ENCODE measurements around the gene NR2C2AP.

The NR2C2AP gene

GRCh38 chr19:19234220-19234816 is 31.1 kb upstream of the NR2C2AP start:
- H3K4me3 ChIP-seq (ENCODE audit: control insufficient read depth, low read depth, low read length): no peak overlapping the region

GRCh38 chr19:19232261-19232721 is 29.1 kb upstream of the NR2C2AP start:
- TF ChIP-seq, protein P1, sequence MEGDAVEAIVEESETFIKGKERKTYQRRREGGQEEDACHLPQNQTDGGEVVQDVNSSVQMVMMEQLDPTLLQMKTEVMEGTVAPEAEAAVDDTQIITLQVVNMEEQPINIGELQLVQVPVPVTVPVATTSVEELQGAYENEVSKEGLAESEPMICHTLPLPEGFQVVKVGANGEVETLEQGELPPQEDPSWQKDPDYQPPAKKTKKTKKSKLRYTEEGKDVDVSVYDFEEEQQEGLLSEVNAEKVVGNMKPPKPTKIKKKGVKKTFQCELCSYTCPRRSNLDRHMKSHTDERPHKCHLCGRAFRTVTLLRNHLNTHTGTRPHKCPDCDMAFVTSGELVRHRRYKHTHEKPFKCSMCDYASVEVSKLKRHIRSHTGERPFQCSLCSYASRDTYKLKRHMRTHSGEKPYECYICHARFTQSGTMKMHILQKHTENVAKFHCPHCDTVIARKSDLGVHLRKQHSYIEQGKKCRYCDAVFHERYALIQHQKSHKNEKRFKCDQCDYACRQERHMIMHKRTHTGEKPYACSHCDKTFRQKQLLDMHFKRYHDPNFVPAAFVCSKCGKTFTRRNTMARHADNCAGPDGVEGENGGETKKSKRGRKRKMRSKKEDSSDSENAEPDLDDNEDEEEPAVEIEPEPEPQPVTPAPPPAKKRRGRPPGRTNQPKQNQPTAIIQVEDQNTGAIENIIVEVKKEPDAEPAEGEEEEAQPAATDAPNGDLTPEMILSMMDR (conservative IDR thresholded peaks at IDR 0.05; ENCODE audit: control insufficient read depth, insufficient read depth, low read depth, low read length): no peak
- H3K4me3 ChIP-seq (ENCODE audit: control insufficient read depth, low read depth, low read length): no peak overlapping the region
- no peak for DNase-seq (ENCODE audit: low read depth)

More at GRCh38 chr19:19234220-19234816, 31.1 kb upstream of the NR2C2AP start:
- DNase-seq (ENCODE audit: low read depth): no peak
- TF ChIP-seq, protein P1 (conservative IDR thresholded peaks at IDR 0.05; ENCODE audit: control insufficient read depth, insufficient read depth, low read depth, low read length): no peak

DNA sequence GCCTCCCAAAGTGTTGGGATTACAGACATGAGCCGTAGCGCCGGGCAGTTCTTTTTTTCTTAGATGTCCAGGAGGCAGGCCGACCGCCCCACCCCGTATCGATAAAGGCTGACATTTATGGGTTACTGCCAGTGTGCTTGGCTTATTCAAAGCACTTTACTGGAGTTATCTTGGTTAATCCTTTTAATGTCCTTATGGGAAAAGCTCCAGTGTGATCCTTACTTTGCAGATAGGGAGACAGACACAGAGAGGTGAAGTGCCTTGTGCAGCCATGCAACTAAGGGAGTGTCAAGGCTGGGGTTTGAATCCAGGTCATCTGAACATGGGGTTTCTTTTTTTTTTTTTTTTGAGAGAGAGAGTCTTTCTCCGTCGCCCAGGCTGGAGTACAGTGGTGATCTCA is 27.8 kb upstream of the NR2C2AP start:
- TF ChIP-seq, protein P1 (conservative IDR thresholded peaks at IDR 0.05; ENCODE audit: control insufficient read depth, insufficient read depth, low read depth, low read length): no peak
- DNase-seq (ENCODE audit: low read depth): no peak
- no peak overlapping the region for H3K4me3 ChIP-seq (ENCODE audit: control insufficient read depth, low read depth, low read length)

GRCh38 chr19:19229701-19230100 is 26.5 kb upstream of the NR2C2AP start:
- TF ChIP-seq, protein P1 (conservative IDR thresholded peaks at IDR 0.05; ENCODE audit: control insufficient read depth, insufficient read depth, low read depth, low read length): no peak
- H3K4me3 ChIP-seq (ENCODE audit: control insufficient read depth, low read depth, low read length): no peak overlapping the region
- no peak for DNase-seq (ENCODE audit: low read depth)

DNA sequence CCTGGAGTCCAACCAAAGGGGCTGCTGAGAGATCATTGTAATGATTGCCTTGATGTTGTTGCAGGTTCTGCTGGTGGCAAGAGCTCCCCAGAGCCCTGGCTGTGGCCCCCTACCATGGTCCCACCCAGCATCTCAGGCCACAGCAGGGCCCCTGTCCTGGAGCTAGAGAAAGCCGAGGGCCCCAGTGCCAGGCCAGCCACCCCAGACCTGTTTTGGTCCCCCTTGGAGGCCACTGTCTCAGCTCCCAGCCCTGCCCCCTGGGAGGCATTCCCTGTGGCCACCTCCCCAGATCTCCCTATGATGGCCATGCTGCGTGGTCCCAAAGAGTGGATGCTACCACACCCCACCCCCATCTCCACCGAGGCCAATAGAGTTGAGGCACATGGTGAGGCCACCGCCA is 24.0 kb upstream of the NR2C2AP start:
- H3K4me3 ChIP-seq (ENCODE audit: control insufficient read depth, low read depth, low read length): no peak overlapping the region

DNA sequence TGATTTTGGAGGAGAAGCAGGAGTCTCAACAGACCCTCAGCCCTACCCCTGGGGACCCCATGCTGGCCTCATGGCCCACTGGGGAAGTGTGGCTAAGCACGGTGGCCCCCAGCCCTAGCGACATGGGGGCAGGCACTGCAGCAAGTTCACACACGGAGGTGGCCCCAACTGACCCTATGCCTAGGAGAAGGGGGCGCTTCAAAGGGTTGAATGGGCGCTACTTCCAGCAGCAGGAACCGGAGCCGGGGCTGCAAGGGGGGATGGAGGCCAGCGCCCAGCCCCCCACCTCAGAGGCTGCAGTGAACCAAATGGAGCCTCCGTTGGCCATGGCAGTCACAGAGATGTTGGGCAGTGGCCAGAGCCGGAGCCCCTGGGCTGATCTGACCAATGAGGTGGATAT is 23.4 kb upstream of the NR2C2AP start:
- DNase-seq (ENCODE audit: low read depth): no peak
- no peak overlapping the region for H3K4me3 ChIP-seq (ENCODE audit: control insufficient read depth, low read depth, low read length)
- TF ChIP-seq, protein P1 (conservative IDR thresholded peaks at IDR 0.05; ENCODE audit: control insufficient read depth, insufficient read depth, low read depth, low read length): no peak

More for the DNA sequence above, 24.0 kb upstream of the NR2C2AP start:
- TF ChIP-seq, protein P1 (conservative IDR thresholded peaks at IDR 0.05; ENCODE audit: control insufficient read depth, insufficient read depth, low read depth, low read length): no peak
- no peak for DNase-seq (ENCODE audit: low read depth)
